PC-9 (cell line): ENCODE data around the gene FAM171A2. TPM values are rescaled to one million over a fixed set of nuclear protein-coding genes. Genes with fewer than 3 reads are reported as not detected.

Source experiments
- BruUV-seq: library from RNA; stranded (reverse); fragments of 400-500 nt; replicated peaks from 2 replicates; lab custom pipeline; 2021; lab: Mats Ljungman, UMichigan
- CTCF ChIA-PET: fragments of 300-600 bp; sonication (Branson Sonifier 250); formaldehyde crosslinking; loops from one replicate; lab custom pipeline; 2022; ENCODE audit warnings: antibody characterized with exemption; lab: Charles Lee
- POLR2A ChIA-PET: fragments of 300-600 bp; sonication (Branson Sonifier 250); formaldehyde crosslinking; loops from one replicate; lab custom pipeline; 2022; ENCODE audit warnings: antibody characterized with exemption; ENCODE audit not compliant: unreplicated experiment; lab: Charles Lee
- DNase-seq, 2 experiments: peaks; one replicate each; pipeline versions ENCODE4 v3.0.0 to v3.0.0-alpha.2; 2015 to 2022; ENCODE audit warnings: mixed read lengths in 1 of 2
- H2AFZ ChIP-seq: fragments of 200-600 bp; sonication (generic); 2 replicates; pipeline ENCODE4 v1.8.1; 2017; ENCODE audit warnings: antibody characterized with exemption
- H3F3A ChIP-seq: fragments of 200-600 bp; sonication (generic); 2 replicates; pipeline ENCODE4 v1.8.1; 2017; ENCODE audit warnings: antibody characterized with exemption, mild to moderate bottlenecking, low read depth; ENCODE audit not compliant: insufficient read depth
- H3K27ac ChIP-seq: fragments of 200-600 bp; sonication (generic); 2 replicates; pipeline ENCODE4 v1.6.1; 2016; ENCODE audit warnings: mixed run types
- H3K27me3 ChIP-seq: fragments of 200-600 bp; sonication (generic); 2 replicates; pipeline ENCODE4 v1.6.1; 2016; ENCODE audit warnings: low read depth, mixed run types; ENCODE audit not compliant: insufficient read depth
- H3K36me3 ChIP-seq: fragments of 200-600 bp; sonication (generic); 2 replicates; pipeline ENCODE4 v1.6.1; 2016; ENCODE audit warnings: low read depth, mixed run types
- H3K4me1 ChIP-seq: fragments of 200-600 bp; sonication (generic); replicated peaks from 2 replicates; pipeline ENCODE4 v1.6.1; 2016; ENCODE audit warnings: mixed run types; ENCODE audit not compliant: insufficient read depth
- H3K4me2 ChIP-seq: fragments of 200-600 bp; sonication (generic); 2 replicates; pipeline ENCODE4 v1.6.1; 2017; ENCODE audit warnings: mixed run types
- H3K4me3 ChIP-seq: fragments of 200-600 bp; sonication (generic); 2 replicates; pipeline ENCODE4 v1.6.1; 2016; ENCODE audit warnings: mixed run types
- H3K79me2 ChIP-seq: fragments of 200-600 bp; sonication (generic); 2 replicates; pipeline ENCODE4 v1.6.1; 2017; ENCODE audit warnings: low read depth, mixed run types
- H3K9me2 ChIP-seq: fragments of 200-600 bp; sonication (generic); 2 replicates; pipeline ENCODE4 v1.8.1; 2017; ENCODE audit warnings: mild to moderate bottlenecking; ENCODE audit not compliant: insufficient read depth
- H3K9me3 ChIP-seq: fragments of 200-600 bp; sonication (generic); 2 replicates; pipeline ENCODE4 v1.8.1; 2016; ENCODE audit warnings: low read depth; ENCODE audit not compliant: insufficient read depth
- H4K20me1 ChIP-seq: fragments of 200-600 bp; sonication (generic); 2 replicates; pipeline ENCODE4 v1.8.1; 2017; ENCODE audit not compliant: insufficient read depth
- CTCF ChIP-seq: fragments of 200-600 bp; sonication (generic); conservative IDR thresholded peaks from 2 replicates; pipeline ENCODE4 v1.6.1; 2017; ENCODE audit warnings: mixed run types, antibody characterized with exemption, mild to moderate bottlenecking, moderate library complexity
- EZH2 ChIP-seq: fragments of 200-600 bp; sonication (generic); IDR thresholded peaks from 2 replicates; pipeline ENCODE4 v1.8.0; 2017; ENCODE audit warnings: antibody characterized with exemption, low read depth
- intact Hi-C: fragments of 100-400 bp; cut with micrococcal nuclease; formaldehyde crosslinking; loops from one replicate; pipeline ENCODE4 v1.10.0; 2022; ENCODE audit not compliant: unreplicated experiment
- total RNA-seq: library from RNA; stranded (reverse); gene quantifications from 2 replicates; pipeline ENCODE4 v1.2.3, GENCODE V29; 2021

The FAM171A2 gene
- total RNA-seq, 1 experiment from 2014 or later = 8.3 TPM

- Histone ChIP-seq H3K27ac (no peak overlapping the region), H3F3A (peaks cover 5% of the 10 kb centered on the region; the same call in 1 of the 2 replicates), H4K20me1 (no peaks in the 10 kb centered on the region), H3K36me3 (no peaks in the 10 kb centered on the region), H3K9me2 (no peaks in the 10 kb centered on the region), H3K4me2 (no peak overlapping the region), H3K4me1 (no peaks in the 10 kb centered on the region), H3K27me3 (no peaks in the 10 kb centered on the region), H3K79me2 (no peaks in the 10 kb centered on the region), H3K4me3 (no peak overlapping the region), H3K9me3 (no peaks in the 10 kb centered on the region), H2AFZ (no peak overlapping the region)
- CTCF ChIA-PET = interaction anchor here (0.6 kb wide), 1 partner anchor 18 kb away, joined by 3 read pairs; no protein-coding TSS in a partner anchor
- intact Hi-C loops = no loop called here
- POLR2A ChIA-PET = no interaction called here
- BruUV-seq = no TSS peak
- TF ChIP-seq CTCF (no peak), EZH2 (no peak)
- DNase-seq = no peak
These were observed 5.6 kb downstream of the FAM171A2 start for GRCh38 chr17:44358066-44358465.

- no TSS peak for BruUV-seq
- POLR2A ChIA-PET = interaction anchor here (0.7 kb wide), 1 partner anchor 12 kb away, joined by 10 read pairs; no protein-coding TSS in a partner anchor
- H4K20me1 ChIP-seq = no peaks in the 10 kb centered on the region
These were observed 7.4 kb downstream of the FAM171A2 start for GRCh38 chr17:44356241-44356640.

GRCh38 chr17:44355642-44356099, 8.0 kb downstream of the FAM171A2 start:
- Histone ChIP-seq H3K4me1 (no peaks in the 10 kb centered on the region), H3K4me3 (no peak overlapping the region), H3K4me2 (no peak overlapping the region), H3K9me2 (no peaks in the 10 kb centered on the region), H2AFZ (no peak overlapping the region), H4K20me1 (0 out of 2 replicates have a peak, but pooled peaks cover 3% of the 10 kb centered on the region), H3K79me2 (no peaks in the 10 kb centered on the region), H3K27me3 (no peaks in the 10 kb centered on the region), H3K27ac (no peak overlapping the region), H3F3A (peaks cover 5% of the 10 kb centered on the region; the same call in 1 of the 2 replicates), H3K36me3 (no peaks in the 10 kb centered on the region), H3K9me3 (no peaks in the 10 kb centered on the region)
- BruUV-seq = no TSS peak
- DNase-seq = no peak
- POLR2A ChIA-PET = no interaction called here
- CTCF ChIA-PET = no interaction called here
- intact Hi-C loops = no loop called here
- TF ChIP-seq EZH2 (no peak), CTCF (no peak)

More at GRCh38 chr17:44356241-44356640, 7.4 kb downstream of the FAM171A2 start:
- no peak overlapping the region for H2AFZ ChIP-seq
- intact Hi-C loops = no loop called here
- H3F3A ChIP-seq = peaks cover 5% of the 10 kb centered on the region; the same call in 1 of the 2 replicates
- no peaks in the 10 kb centered on the region for H3K27me3 ChIP-seq
- no peaks in the 10 kb centered on the region for H3K9me3 ChIP-seq
- no peak for DNase-seq
- no peaks in the 10 kb centered on the region for H3K4me1 ChIP-seq
- H3K4me2 ChIP-seq = no peak overlapping the region
- H3K27ac ChIP-seq = no peak overlapping the region
- H3K79me2 ChIP-seq = no peaks in the 10 kb centered on the region
- CTCF ChIA-PET = no interaction called here
- no peaks in the 10 kb centered on the region for H3K9me2 ChIP-seq
- H3K4me3 ChIP-seq = no peak overlapping the region
- TF ChIP-seq EZH2 (no peak), CTCF (no peak)
- no peaks in the 10 kb centered on the region for H3K36me3 ChIP-seq
